ENCODE data around the gene GALNS. TPM values are rescaled to one million over a fixed set of nuclear protein-coding genes. Genes with fewer than 3 reads are reported as not detected.

The GALNS gene
- total and polyA plus RNA-seq, 2 of the 13 experiments (the other 11 are each of a cell fraction or from before 2014, with no cell fraction given) = 9.2 to 9.8 TPM

DNA sequence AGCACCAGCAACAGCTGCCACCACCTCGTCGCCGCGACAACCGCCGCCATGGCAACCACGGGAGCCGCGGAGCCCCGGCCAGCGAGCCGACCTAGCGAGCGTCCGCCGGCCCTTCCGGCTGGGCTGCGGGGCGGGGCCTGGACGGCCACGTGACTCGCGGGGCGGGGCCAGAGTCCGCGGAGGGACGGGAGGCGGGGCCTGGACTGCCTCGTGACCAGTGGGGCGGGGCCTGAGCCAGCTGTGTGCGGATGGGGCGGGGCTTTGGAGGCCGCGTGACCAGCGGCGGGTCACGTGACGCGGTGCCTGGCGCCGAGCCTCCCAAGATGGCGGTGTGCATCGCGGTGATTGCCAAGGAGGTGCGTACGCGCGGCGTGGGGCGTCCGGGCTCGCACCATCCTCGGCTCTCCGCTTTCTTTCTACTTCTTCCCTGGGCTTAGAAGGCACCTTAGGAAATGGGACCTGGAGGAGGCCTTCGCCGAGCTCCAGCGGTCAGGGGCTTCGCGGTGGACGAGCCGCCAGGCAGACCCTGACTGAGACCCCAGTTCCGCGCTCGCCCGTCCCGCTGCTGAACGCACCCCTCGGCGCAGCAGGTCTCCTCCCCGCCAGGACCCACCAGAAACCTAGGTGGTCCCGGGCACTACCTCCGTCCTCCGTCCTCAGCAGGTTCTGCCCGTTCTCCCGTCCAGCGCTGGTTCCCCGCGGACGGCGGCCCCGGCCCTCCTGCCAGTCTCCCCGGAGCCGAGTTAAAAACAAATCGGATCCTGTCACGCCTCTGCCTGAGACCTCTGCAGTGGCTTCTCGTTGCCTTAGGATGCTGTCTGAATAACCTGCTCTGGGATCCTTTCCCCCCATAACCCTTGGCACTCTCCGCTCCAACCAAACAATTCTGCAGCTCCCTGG lies at the start of gene GALNS, which contains the start of gene TRAPPC2L (continued):
- TF ChIP-seq, protein P1, sequence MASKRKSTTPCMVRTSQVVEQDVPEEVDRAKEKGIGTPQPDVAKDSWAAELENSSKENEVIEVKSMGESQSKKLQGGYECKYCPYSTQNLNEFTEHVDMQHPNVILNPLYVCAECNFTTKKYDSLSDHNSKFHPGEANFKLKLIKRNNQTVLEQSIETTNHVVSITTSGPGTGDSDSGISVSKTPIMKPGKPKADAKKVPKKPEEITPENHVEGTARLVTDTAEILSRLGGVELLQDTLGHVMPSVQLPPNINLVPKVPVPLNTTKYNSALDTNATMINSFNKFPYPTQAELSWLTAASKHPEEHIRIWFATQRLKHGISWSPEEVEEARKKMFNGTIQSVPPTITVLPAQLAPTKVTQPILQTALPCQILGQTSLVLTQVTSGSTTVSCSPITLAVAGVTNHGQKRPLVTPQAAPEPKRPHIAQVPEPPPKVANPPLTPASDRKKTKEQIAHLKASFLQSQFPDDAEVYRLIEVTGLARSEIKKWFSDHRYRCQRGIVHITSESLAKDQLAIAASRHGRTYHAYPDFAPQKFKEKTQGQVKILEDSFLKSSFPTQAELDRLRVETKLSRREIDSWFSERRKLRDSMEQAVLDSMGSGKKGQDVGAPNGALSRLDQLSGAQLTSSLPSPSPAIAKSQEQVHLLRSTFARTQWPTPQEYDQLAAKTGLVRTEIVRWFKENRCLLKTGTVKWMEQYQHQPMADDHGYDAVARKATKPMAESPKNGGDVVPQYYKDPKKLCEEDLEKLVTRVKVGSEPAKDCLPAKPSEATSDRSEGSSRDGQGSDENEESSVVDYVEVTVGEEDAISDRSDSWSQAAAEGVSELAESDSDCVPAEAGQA (IDR thresholded peaks at IDR 0.05; ENCODE audit: low read depth) = peak; percentile 81; the same call in 1 of the 2 replicates
- TF ChIP-seq, protein P1 (CRISPR knock-in tag; IDR thresholded peaks at IDR 0.05; ENCODE audit: borderline replicate concordance) = no peak; the same call in 1 of the 2 replicates
- TF ChIP-seq ZNF18 (CRISPR knock-in tag; IDR thresholded peaks at IDR 0.05; ENCODE audit: insufficient replicate concordance) (no peak), KMT2A (CRISPR knock-in tag; IDR thresholded peaks at IDR 0.05) (peak; percentile 83; the same call in 1 of the 2 replicates), MAF1 (CRISPR knock-in tag; IDR thresholded peaks at IDR 0.05; ENCODE audit: borderline replicate concordance) (0 out of 2 replicates have a peak, but pooled peaks have one; percentile 75), FOXJ3 (CRISPR knock-in tag; IDR thresholded peaks at IDR 0.05; ENCODE audit: borderline replicate concordance) (0 out of 2 replicates have a peak, but pooled peaks have one; percentile 38), ZNF510 (CRISPR knock-in tag; IDR thresholded peaks at IDR 0.05; ENCODE audit: low read depth) (peak; percentile 40; the same call in 1 of the 2 replicates), ZNF670 (CRISPR knock-in tag; IDR thresholded peaks at IDR 0.05; ENCODE audit: borderline replicate concordance) (no peak), CREB1 (IDR thresholded peaks at IDR 0.05) (peak; percentile 86), CREB1 (CRISPR knock-in tag; IDR thresholded peaks at IDR 0.05) (no peak), NR2F6 (IDR thresholded peaks at IDR 0.05) (no peak), NR2F6 (CRISPR knock-in tag; IDR thresholded peaks at IDR 0.05) (0 out of 2 replicates have a peak, but pooled peaks have one; percentile 12), HNRNPK (IDR thresholded peaks at IDR 0.05; ENCODE audit: low read depth, low read length, poor library complexity, severe bottlenecking) (peak; percentile 83), SYNCRIP (IDR thresholded peaks at IDR 0.05; ENCODE audit: insufficient read depth, low read depth, low read length) (no peak), MLLT10 (CRISPR knock-in tag; IDR thresholded peaks at IDR 0.05) (no peak), CBX5 (CRISPR knock-in tag; IDR thresholded peaks at IDR 0.05; ENCODE audit: borderline replicate concordance) (no peak), MED8 (CRISPR knock-in tag; IDR thresholded peaks at IDR 0.05; ENCODE audit: insufficient replicate concordance) (peak; percentile 66), TCF12 (IDR thresholded peaks at IDR 0.05) (no peak), TCF12 (CRISPR knock-in tag; IDR thresholded peaks at IDR 0.05) (peak; percentile 32), SALL2 (CRISPR knock-in tag; IDR thresholded peaks at IDR 0.05) (peak; percentile 93), ZFP62 (CRISPR knock-in tag; IDR thresholded peaks at IDR 0.05) (no peak), SAP130 (CRISPR knock-in tag; IDR thresholded peaks at IDR 0.05; ENCODE audit: low read depth) (peak; percentile 98), NFATC3 (CRISPR knock-in tag; IDR thresholded peaks at IDR 0.05) (no peak), HNRNPUL1 (IDR thresholded peaks at IDR 0.05; ENCODE audit: low read depth, low read length) (no peak)
